ENCODE results near the gene BACE1.
"Not testable (repeated sequence)": the region's sequence is repeated elsewhere in the genome, so short reads cannot be mapped to it uniquely, and the experiment has no call there.

Gene BACE1

GRCh38 chr11:117316197-117316961, at the start of gene BACE1:
BACE1 (minus strand) TSS chr11:117316256; CDS start chr11:117315795, 461 bp downstream.
- DNase-seq = no peak

GRCh38 chr11:117361432-117361831, 45.4 kb upstream of the BACE1 start:
- DNase-seq = no peak

- no peak for DNase-seq
Measured at GRCh38 chr11:117356126-117356890, 40.3 kb upstream of the BACE1 start.

GRCh38 chr11:117354550-117354949, 38.5 kb upstream of the BACE1 start:
- DNase-seq = no peak

GRCh38 chr11:117345039-117345438, 29.0 kb upstream of the BACE1 start:
- no peak for DNase-seq

- no peak for DNase-seq
Measured at GRCh38 chr11:117337076-117337475, 21.0 kb upstream of the BACE1 start.

GRCh38 chr11:117335399-117335798, 19.3 kb upstream of the BACE1 start:
- no peak for DNase-seq

GRCh38 chr11:117334896-117335295, 18.8 kb upstream of the BACE1 start:
- no peak for DNase-seq

GRCh38 chr11:117333917-117334316, 17.9 kb upstream of the BACE1 start:
- no peak for DNase-seq

- DNase-seq = no peak
Measured at GRCh38 chr11:117332843-117333242, 16.8 kb upstream of the BACE1 start.

- no peak for DNase-seq
Measured at GRCh38 chr11:117328375-117329010, 12.4 kb upstream of the BACE1 start.

- peak; percentile 96 for DNase-seq
Measured at GRCh38 chr11:117327567-117328374, 11.7 kb upstream of the BACE1 start, which contains the start of gene CEP164. CEP164 (plus strand) TSS chr11:117327854; CDS start chr11:117338587, 10,733 bp downstream.

GRCh38 chr11:117327255-117327566, 11.2 kb upstream of the BACE1 start:
- DNase-seq = not testable (repeated sequence)

GRCh38 chr11:117319214-117319840, 3.3 kb upstream of the BACE1 start:
- no peak for DNase-seq

- DNase-seq = no peak
Measured at GRCh38 chr11:117318738-117319137, 2.7 kb upstream of the BACE1 start.

GRCh38 chr11:117315285-117316196, 515 bp downstream of the BACE1 start:
- DNase-seq = peak; percentile 37

GRCh38 chr11:117314840-117315239, 1.2 kb downstream of the BACE1 start:
- no peak for DNase-seq

- DNase-seq = no peak
Measured at GRCh38 chr11:117313828-117314768, 2.0 kb downstream of the BACE1 start.

- no peak for DNase-seq
Measured at GRCh38 chr11:117313091-117313490, 3.0 kb downstream of the BACE1 start.

- DNase-seq = no peak
Measured at GRCh38 chr11:117309310-117309709, 6.7 kb downstream of the BACE1 start.

Data from CD4-positive, alpha-beta T cell treated with Interleukin-17A for 4 hours (primary cell).